ENCODE data around the gene OTUB2. TPM values are rescaled to one million over a fixed set of nuclear protein-coding genes. Genes with fewer than 3 reads are reported as not detected.

OTUB2 gene
- polyA plus RNA-seq, 1 donor (not counting 4 experiments of a cell fraction or from before 2014, with no cell fraction given): 2.6 TPM

DNA sequence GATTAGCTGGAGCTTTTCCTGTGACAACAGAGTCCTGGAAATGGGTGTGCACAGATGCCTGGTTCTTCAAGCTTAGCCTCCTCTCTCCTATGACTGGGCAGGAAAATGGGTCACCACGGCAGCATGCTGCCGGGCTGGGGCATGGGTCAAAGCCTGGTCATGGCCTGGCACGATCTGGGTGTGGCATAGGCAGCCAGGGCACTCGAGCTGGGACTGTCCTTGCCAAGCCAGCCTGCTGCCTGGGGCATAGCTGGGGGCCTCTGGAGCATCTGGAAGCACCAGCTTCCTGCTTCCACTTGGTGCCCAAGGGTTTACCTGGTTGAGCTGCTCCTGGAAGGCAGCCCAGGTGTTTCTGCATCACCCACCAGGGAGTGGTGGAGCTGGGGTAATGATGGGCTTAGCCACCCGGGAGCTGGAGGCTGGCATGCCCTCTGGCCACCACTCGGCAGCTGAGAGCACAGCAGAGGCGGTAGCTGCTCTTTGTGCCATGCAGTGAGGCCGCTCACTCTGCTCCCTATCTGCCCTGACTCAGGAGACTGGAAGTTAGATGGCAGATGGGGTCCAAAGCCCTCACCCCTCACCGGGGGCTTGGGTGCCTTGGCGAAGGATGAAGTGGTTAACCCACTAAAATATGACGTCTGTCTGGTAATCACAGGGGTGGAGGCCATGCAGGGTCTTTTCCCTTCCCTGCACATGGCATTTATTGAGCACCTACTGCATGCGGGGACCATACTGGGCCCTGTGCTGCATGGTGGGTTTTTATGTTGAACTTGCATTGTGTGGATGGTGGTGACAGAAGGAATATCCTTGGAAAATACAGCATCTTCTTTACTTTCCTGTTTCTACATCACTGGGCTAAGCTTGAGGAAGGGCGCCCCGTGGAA is 1.7 kb downstream of the OTUB2 start:
- TF ChIP-seq, protein P1, sequence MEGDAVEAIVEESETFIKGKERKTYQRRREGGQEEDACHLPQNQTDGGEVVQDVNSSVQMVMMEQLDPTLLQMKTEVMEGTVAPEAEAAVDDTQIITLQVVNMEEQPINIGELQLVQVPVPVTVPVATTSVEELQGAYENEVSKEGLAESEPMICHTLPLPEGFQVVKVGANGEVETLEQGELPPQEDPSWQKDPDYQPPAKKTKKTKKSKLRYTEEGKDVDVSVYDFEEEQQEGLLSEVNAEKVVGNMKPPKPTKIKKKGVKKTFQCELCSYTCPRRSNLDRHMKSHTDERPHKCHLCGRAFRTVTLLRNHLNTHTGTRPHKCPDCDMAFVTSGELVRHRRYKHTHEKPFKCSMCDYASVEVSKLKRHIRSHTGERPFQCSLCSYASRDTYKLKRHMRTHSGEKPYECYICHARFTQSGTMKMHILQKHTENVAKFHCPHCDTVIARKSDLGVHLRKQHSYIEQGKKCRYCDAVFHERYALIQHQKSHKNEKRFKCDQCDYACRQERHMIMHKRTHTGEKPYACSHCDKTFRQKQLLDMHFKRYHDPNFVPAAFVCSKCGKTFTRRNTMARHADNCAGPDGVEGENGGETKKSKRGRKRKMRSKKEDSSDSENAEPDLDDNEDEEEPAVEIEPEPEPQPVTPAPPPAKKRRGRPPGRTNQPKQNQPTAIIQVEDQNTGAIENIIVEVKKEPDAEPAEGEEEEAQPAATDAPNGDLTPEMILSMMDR (optimal IDR thresholded peaks at IDR 0.05 in 1 of 3, IDR thresholded peaks at IDR 0.05 in 1 of 3, conservative IDR thresholded peaks at IDR 0.05 in 1 of 3; ENCODE audit: extremely low read depth in 1 of 3, insufficient read depth in 2 of 3, low read length in 3 of 3): no peak
- TF ChIP-seq EZH2 (IDR thresholded peaks at IDR 0.05; ENCODE audit: low read length): no peak
- no peaks in the 10 kb centered on the region for H3K9me3 ChIP-seq (ENCODE audit: control insufficient read depth, low read depth, low read length)
- DNase-seq (ENCODE audit: low read depth, low spot score) (peak; percentile 53), FAIRE-seq (peak; percentile 26)
- H3K9me1 ChIP-seq (ENCODE audit: control insufficient read depth, extremely low read depth, insufficient read depth, low read length): peaks cover 6% of the 10 kb centered on the region
- H3K9ac ChIP-seq (ENCODE audit: control insufficient read depth, extremely low read depth, insufficient read depth, low read length): no peak overlapping the region
- H3K4me1 ChIP-seq (ENCODE audit: control insufficient read depth, extremely low read depth, insufficient read depth, low read length): peaks cover 15% of the 10 kb centered on the region
- no peak overlapping the region for H2AFZ ChIP-seq (ENCODE audit: control insufficient read depth, low read length)
- H3K4me2 ChIP-seq (ENCODE audit: control insufficient read depth, extremely low read depth, insufficient read depth, low read depth, low read length): peak overlapping the region; percentile 35
- peaks cover 3% of the 10 kb centered on the region for H4K20me1 ChIP-seq (ENCODE audit: control insufficient read depth, extremely low read depth, insufficient read depth, low read length)
- dilution Hi-C loops (cut with MboI; ENCODE audit: extremely low pct_ligation_motif_present, low sequenced_read_pairs): no loop called here
- no peaks in the 10 kb centered on the region for H3K79me2 ChIP-seq (ENCODE audit: control insufficient read depth, insufficient read depth, low read length)
- peak overlapping the region; percentile 11 for H3K27ac ChIP-seq (ENCODE audit: control insufficient read depth, insufficient read depth, low read length)
- H3K36me3 ChIP-seq (ENCODE audit: control insufficient read depth in 2 of 2, extremely low read depth in 1 of 2, insufficient read depth in 2 of 2, low read length in 2 of 2): no peaks in the 10 kb centered on the region
- H3K4me3 ChIP-seq (ENCODE audit: control insufficient read depth in 2 of 3, extremely low read depth in 1 of 3, insufficient read depth in 2 of 3, low read depth in 1 of 3, low read length in 3 of 3): peak overlapping the region in 1 of 3 experiments; percentile 7
- H3K27me3 ChIP-seq (ENCODE audit: control insufficient read depth, extremely low read depth, insufficient read depth, low read length): no peaks in the 10 kb centered on the region

- H3K4me1 ChIP-seq (ENCODE audit: control insufficient read depth, extremely low read depth, insufficient read depth, low read length): peaks cover 15% of the 10 kb centered on the region
- DNase-seq (ENCODE audit: low read depth, low spot score) (peak; percentile 45), FAIRE-seq (peak; percentile 81)
- H3K27ac ChIP-seq (ENCODE audit: control insufficient read depth, insufficient read depth, low read length): no peak overlapping the region
- H4K20me1 ChIP-seq (ENCODE audit: control insufficient read depth, extremely low read depth, insufficient read depth, low read length): peaks cover 3% of the 10 kb centered on the region
- TF ChIP-seq, protein P1 (optimal IDR thresholded peaks at IDR 0.05 in 1 of 3, IDR thresholded peaks at IDR 0.05 in 1 of 3, conservative IDR thresholded peaks at IDR 0.05 in 1 of 3; ENCODE audit: extremely low read depth in 1 of 3, insufficient read depth in 2 of 3, low read length in 3 of 3): no peak
- TF ChIP-seq EZH2 (IDR thresholded peaks at IDR 0.05; ENCODE audit: low read length): no peak
- H3K9me3 ChIP-seq (ENCODE audit: control insufficient read depth, low read depth, low read length): no peaks in the 10 kb centered on the region
- no peaks in the 10 kb centered on the region for H3K27me3 ChIP-seq (ENCODE audit: control insufficient read depth, extremely low read depth, insufficient read depth, low read length)
- no peak overlapping the region for H3K9ac ChIP-seq (ENCODE audit: control insufficient read depth, extremely low read depth, insufficient read depth, low read length)
- no peaks in the 10 kb centered on the region for H3K36me3 ChIP-seq (ENCODE audit: control insufficient read depth in 2 of 2, extremely low read depth in 1 of 2, insufficient read depth in 2 of 2, low read length in 2 of 2)
- no peak overlapping the region for H2AFZ ChIP-seq (ENCODE audit: control insufficient read depth, low read length)
- peaks cover 6% of the 10 kb centered on the region for H3K9me1 ChIP-seq (ENCODE audit: control insufficient read depth, extremely low read depth, insufficient read depth, low read length)
- no peak overlapping the region for H3K4me3 ChIP-seq (ENCODE audit: control insufficient read depth in 2 of 3, extremely low read depth in 1 of 3, insufficient read depth in 2 of 3, low read depth in 1 of 3, low read length in 3 of 3)
- no peak overlapping the region for H3K4me2 ChIP-seq (ENCODE audit: control insufficient read depth, extremely low read depth, insufficient read depth, low read depth, low read length)
- no peaks in the 10 kb centered on the region for H3K79me2 ChIP-seq (ENCODE audit: control insufficient read depth, insufficient read depth, low read length)
- dilution Hi-C loops (cut with MboI; ENCODE audit: extremely low pct_ligation_motif_present, low sequenced_read_pairs): no loop called here
Measured at GRCh38 chr14:94028450-94028826, 2.3 kb downstream of the OTUB2 start.
